ENCODE measurements around the gene SPANXN5.
"Not testable (repeated sequence)": the region's sequence is repeated elsewhere in the genome, so short reads cannot be mapped to it uniquely, and the experiment has no call there.

Gene SPANXN5, protein sequence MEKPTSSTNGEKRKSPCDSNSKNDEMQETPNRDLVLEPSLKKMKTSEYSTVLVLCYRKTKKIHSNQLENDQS

DNA sequence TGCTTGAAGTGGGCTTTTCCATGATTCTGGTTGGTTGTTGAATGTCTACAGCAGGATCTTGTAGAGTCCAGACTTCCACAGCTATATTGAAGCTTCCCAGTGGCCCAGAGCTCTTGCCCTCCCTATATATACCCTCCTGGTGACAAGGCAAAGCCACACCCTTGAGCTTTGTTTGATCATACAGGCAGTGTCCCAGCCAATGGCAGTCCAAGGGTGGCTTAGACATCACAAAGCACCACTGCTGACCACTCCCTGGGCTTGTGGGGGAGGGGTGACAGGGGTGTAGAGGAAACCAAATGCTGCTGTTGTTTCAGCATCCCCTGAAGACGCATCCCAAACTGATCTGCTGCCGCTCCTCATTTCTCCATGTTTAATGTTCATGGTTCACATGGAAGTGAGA is at the start of gene SPANXN5:
Gene SPANXN5 (minus strand): TSS at position 101 of the 400 bp plus-strand sequence. CDS start 79 bp downstream, at position 22.
- DNase-seq, result not testable (repeated sequence)

DNA sequence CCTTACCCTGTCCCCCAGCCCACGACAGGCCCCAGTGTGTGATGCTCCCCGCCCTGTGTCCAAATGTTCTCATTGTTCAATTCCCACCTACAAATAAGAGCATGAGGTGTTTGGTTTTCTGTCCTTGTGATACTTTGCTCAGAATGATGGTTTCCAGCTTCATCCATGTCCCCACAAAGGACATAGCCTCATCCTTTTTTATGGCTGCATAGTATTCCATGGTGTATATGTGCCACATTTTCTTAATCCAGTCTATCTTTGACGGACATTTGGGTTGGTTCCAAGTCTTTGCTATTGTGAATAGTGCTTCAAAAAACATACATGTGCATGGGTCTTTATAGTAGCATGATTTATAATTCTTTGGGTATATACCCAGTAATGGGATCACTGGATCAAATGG is 46.4 kb upstream of the SPANXN5 start:
- DNase-seq, result not testable (repeated sequence)

DNA sequence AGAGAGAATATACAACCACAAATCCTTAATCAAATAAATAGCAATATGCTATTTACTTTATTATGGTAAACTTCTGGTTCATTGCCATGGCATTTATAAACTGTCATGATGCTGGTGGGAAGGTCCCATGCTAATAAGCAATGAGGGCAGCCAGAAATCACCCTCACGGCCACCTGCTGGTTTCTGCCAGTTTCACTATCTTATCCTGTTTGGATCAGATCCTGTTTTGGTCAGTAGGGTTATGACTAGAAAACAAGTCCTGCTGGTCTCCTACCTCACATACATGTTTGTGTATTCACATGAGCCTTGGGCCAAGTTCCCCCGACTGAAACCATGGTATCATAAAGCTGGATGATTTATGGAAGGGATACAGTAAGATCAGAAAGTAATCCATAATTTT is 41.9 kb upstream of the SPANXN5 start:
- DNase-seq, result no peak

DNA sequence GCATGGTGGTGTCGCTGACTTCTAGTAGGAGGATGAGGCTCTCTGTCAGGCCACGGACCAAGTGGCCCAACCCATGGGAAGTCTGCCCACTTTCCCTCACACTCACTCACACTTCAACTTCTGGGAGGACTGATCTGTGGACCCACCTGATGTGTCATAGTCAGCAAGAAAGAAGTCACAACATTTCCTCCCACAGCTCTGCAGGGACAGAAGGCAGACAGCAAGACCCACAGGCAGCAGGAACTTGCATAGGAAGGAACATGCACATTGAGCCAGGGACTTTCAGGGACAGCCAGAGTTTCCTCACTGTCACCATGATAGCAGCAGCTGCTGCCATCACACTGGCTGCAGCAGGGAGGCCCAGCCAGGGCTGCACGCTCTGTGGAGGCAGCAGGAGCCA is 33.3 kb upstream of the SPANXN5 start:
- no peak for DNase-seq

DNA sequence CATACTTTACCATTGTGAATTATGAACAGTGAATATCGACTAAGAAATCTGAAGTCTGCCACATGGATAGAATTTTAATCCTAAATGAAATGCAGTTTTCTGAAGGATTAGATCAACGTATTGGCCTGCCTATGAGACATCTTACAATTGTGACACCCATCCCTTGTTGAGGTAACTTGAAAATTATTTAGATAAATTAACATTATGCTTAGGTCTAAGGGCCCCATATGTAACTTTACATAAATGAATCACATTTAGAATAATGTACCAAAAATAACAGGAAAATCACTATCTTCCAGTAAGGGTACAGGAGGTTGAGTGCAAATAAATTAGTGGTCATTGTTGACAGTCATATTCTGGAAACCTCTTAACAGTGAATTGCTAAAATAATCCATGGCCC is 27.4 kb upstream of the SPANXN5 start:
- no peak for DNase-seq

DNA sequence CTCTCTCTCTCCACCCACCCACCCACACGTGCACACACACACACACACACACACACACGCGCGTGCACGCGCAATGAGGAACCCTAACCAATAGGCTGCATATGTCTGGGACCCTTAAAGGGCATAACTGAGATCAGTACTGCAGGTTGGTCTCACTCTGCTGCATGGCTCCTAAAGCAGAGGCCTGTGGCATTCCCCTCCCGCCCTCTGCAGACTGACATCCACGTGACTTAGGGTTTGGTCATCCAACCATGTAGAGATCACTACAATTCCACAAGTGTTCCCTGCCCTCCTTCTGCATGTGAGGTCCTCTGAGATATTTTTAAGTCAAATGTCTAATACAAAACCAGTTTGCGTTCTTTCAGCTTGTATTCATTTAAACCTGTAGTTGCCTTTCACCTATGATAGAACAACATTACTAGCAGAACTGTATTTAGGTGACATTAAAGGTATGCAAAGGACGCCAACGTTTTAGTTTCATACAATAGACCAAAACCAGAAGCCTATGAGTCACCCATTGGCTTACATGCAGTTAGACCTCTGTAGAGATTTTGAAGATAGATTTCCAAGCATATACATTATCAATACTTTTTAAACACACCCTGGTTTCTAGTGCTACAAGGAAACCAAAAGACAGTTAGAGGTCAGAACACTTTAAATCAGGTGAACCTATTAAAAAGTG is 24.0 kb upstream of the SPANXN5 start:
- no peak for DNase-seq

DNA sequence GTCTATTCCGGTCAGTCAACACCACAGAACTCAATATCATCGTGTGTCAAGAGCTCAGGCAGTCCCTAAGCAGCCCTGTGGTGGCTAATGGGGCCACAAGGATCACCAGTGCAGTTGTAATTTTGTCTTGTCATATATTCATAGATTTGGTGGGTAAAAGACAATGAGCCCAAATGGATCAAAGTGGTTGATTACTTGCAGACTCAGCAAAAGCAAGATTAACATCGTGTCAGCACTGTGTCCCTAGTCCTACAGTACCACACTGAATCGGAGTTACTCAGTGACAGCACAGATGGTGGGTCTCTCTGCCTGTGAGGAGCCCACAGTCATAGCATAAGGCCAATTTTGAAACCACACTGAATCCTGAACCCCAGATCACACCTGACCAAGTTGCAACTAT is 22.6 kb upstream of the SPANXN5 start:
- DNase-seq, result no peak

DNA sequence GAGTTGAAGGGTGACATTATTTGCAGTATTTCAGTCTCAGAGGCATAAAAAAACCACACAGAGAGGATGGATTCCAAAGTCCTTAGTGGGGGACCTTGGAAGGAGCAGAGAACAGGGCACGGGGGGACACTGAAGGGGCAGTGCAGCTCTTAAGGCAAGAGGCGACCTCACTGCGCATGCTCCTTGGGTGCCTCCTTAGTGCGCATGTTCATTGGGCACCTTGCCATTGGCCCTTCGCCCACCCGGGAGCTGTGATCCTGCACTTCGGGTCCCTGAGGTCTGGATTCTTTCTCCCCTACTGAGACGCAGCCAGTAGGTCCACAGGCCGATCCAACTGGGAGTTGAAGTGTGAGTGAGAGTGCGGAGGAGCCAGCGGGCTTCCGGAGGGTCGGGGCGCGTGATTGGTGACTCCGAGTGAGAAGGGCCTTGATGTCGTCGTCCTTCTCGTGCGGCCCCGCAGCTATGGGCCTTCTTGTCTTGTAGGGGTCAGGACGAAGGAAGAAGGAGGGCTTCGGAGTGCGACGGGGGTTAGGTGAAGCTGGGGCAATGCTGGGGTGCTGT is 13.9 kb upstream of the SPANXN5 start, which contains the start of gene XAGE5:
Gene XAGE5 (plus strand): TSS at position 223 of the 561 bp plus-strand sequence. CDS start 1,280 bp downstream, outside the sequence.
- DNase-seq, result no peak

DNA sequence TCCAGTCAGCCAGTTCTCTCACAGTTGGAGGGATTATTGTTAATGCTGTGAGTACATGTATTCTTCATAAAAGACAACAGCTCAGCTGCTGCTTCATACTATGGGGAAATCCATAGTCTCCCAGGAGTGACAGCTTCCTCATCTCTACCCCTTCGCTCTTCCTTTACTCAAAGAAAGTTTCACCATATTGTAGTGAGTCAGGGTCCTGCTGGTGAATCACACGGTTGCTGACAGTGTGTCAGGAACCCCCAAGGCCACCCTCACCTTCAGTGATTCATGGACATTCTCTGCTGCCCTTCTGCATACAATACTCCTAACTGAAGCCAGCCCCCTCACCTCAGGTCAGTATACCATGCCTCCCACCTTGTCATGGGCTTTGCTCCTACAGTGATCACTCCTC is 7.6 kb upstream of the SPANXN5 start:
- DNase-seq, result not testable (repeated sequence)

DNA sequence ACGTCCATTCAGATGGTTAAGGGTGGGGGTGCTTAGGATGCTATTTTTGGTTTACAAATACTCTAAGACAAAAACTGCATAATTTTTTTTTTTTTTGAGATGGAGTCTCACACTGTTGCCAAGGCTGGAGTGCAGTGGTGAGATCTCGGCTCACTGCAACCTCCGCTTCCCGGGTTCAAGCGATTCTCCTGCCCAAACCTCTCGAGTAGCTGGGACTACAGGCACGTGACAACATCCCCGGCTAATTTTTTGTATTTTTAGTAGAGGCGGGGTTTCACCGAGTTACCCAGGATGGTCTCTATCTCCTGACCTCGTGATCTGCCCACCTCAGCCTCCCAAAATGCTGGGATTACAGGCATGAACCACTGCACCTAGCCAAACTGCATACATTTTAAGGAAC is 23.7 kb downstream of the SPANXN5 start:
- DNase-seq, result not testable (repeated sequence)

DNA sequence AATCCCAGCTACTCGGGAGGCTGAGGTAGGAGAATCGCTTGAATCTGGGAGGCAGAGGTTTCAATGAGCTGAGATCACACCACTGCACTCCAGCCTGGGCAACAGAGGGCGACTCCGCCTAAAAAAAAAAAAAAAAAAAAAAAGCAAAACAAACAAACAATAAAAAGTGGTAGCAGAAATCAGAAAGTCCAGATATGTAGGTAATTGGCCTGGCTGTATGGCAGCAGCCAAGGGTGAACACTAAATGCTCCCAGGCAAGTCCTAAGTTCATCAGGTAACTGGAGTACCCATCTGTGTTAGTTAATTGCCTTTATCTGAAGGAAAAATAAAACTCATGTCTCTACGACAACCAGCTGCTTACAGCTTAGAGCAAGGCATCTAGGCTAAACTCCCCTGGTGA is 31.2 kb downstream of the SPANXN5 start:
- not testable (repeated sequence) for DNase-seq

DNA sequence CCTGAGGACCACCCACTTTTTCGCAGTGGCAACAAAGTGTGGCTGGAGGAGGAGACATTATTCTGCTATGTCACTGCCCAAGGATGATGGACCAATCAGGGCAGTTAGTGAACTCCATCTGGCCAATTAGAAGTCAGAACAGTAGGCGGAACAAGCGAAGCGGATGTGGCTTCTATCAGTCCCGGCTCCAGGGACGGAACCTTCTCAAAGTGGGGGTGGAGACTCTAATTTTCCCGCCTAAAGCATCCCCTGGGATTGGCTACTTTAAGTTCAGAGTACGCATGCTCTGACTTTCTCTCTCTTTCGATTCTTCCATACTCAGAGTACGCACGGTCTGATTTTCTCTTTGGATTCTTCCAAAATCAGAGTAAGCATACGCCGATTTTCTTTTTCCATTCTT is 46.3 kb downstream of the SPANXN5 start, which contains the start of gene SSX2B:
Gene SSX2B (plus strand): TSS at position 301 of the 400 bp plus-strand sequence. CDS start 1,429 bp downstream, outside the sequence.
- DNase-seq, result not testable (repeated sequence)
